OCI-LY1 (cell line): ENCODE results near the gene ETV1.

ENCODE experiments used
- H2AFZ ChIP-seq: fragments of 200-600 bp; sonication (generic), shearing (Covaris generic); 2 replicates; pipeline ENCODE4 v1.6.0; 2014; ENCODE audit warnings: antibody characterized with exemption, mild to moderate bottlenecking, low read length
- H3F3A ChIP-seq: fragments of 200-600 bp; sonication (generic), shearing (Covaris generic); 2 replicates; pipeline ENCODE4 v1.6.0; 2014; ENCODE audit warnings: mild to moderate bottlenecking, antibody characterized with exemption, low read length, moderate library complexity; ENCODE audit not compliant: insufficient read depth
- H3K27ac ChIP-seq: fragments of 200-600 bp; sonication (generic); 2 replicates; pipeline ENCODE4 v1.5.1; 2014; ENCODE audit warnings: low read length, mixed run types, mild to moderate bottlenecking, low read depth; ENCODE audit not compliant: poor library complexity, severe bottlenecking
- H3K27me3 ChIP-seq: fragments of 200-600 bp; sonication (generic); 2 replicates; pipeline ENCODE4 v1.6.0; 2014; ENCODE audit warnings: antibody characterized with exemption, mild to moderate bottlenecking, low read length, moderate library complexity; ENCODE audit not compliant: insufficient read depth
- H3K36me3 ChIP-seq: fragments of 200-600 bp; sonication (generic); 2 replicates; pipeline ENCODE4 v1.6.1; 2014; ENCODE audit warnings: mild to moderate bottlenecking, antibody characterized with exemption, low read length, moderate library complexity, mixed read lengths; ENCODE audit not compliant: insufficient read depth
- H3K4me1 ChIP-seq: fragments of 200-600 bp; sonication (generic); 2 replicates; pipeline ENCODE4 v1.5.1; 2014; ENCODE audit warnings: mild to moderate bottlenecking, low read length, moderate library complexity; ENCODE audit not compliant: insufficient read depth, severe bottlenecking
- H3K4me2 ChIP-seq: fragments of 200-600 bp; sonication (generic), shearing (Covaris generic); 2 replicates; pipeline ENCODE4 v1.6.1; 2014; ENCODE audit warnings: low read length
- H3K4me3 ChIP-seq: fragments of 200-600 bp; sonication (generic); 2 replicates; pipeline ENCODE4 v1.5.1; 2014; ENCODE audit warnings: low read length, low read depth, mild to moderate bottlenecking, mixed read lengths; ENCODE audit not compliant: poor library complexity, severe bottlenecking
- H3K79me2 ChIP-seq: fragments of 200-600 bp; shearing (Covaris generic); 2 replicates; pipeline ENCODE4 v1.6.1; 2016; ENCODE audit warnings: mixed run types, low read length, mixed read lengths; ENCODE audit not compliant: insufficient read depth
- H3K9ac ChIP-seq: fragments of 200-600 bp; sonication (generic), shearing (Covaris generic); 2 replicates; pipeline ENCODE4 v1.6.1; 2014; ENCODE audit warnings: mild to moderate bottlenecking, low read length, mixed read lengths
- H3K9me2 ChIP-seq: fragments of 200-600 bp; sonication (generic), shearing (Covaris generic); 2 replicates; pipeline ENCODE4 v1.6.1; 2014; ENCODE audit warnings: low read depth, mild to moderate bottlenecking, low read length, mixed read lengths
- H3K9me3 ChIP-seq: fragments of 200-600 bp; shearing (Covaris generic); 2 replicates; pipeline ENCODE4 v1.6.1; 2014; ENCODE audit warnings: low read length, mixed read lengths
- H4K20me1 ChIP-seq: fragments of 200-600 bp; sonication (generic), shearing (Covaris generic); 2 replicates; pipeline ENCODE4 v1.6.0; 2016; ENCODE audit warnings: mild to moderate bottlenecking, low read length; ENCODE audit not compliant: insufficient read depth
- EZH2 ChIP-seq: fragments of 200-600 bp; sonication (generic), shearing (Covaris generic); IDR thresholded peaks from 2 replicates; pipeline ENCODE4 v1.8.0; 2017; ENCODE audit warnings: borderline replicate concordance, mixed run types, mild to moderate bottlenecking, antibody characterized with exemption, low read length, moderate library complexity, mixed read lengths
- TF ChIP-seq, protein P1 (sequence below): fragments of 200-600 bp; sonication (generic), shearing (Covaris generic); IDR thresholded peaks from 2 replicates; pipeline ENCODE4 v1.5.1; 2017; ENCODE audit warnings: mild to moderate bottlenecking, antibody characterized with exemption, low read length, moderate library complexity, mixed read lengths

Gene ETV1

DNA sequence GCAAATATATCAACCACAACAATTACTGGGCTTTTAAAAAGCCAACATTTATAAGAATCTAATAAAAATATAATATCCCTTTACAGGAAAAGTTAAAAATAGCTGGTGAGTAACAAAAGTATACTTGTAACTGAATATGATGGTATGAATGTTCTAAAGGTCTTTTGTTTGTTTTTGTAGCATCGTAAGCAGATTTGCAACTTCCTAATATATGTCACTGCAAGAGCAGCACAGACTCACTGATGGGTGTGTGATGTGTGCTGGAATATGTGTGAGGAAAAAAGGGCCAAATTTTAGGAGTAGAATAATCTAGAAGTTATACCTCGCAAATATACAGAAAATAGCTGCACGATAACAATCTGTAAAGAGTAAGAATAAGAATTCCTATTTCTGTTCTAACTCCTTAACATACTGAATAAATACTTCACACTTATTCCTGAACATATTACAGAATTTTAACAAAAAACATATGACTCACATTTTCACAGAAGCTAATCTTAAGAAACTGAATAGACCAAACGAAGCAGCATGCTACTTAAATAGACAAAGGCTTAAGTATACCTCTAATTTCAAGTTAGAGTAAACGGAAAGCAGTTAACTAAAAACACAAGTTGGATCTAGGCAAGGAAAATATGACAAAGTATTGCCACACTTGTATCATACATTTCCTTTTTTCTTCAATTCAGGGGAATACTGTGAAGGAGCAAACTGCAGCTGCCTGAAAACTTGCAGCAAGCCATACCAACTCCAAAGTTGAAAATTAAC, 9.6 kb downstream of the ETV1 start:
- H3K79me2 ChIP-seq, result no peaks in the 10 kb centered on the region
- TF ChIP-seq EZH2, result no peak
- TF ChIP-seq, protein P1, sequence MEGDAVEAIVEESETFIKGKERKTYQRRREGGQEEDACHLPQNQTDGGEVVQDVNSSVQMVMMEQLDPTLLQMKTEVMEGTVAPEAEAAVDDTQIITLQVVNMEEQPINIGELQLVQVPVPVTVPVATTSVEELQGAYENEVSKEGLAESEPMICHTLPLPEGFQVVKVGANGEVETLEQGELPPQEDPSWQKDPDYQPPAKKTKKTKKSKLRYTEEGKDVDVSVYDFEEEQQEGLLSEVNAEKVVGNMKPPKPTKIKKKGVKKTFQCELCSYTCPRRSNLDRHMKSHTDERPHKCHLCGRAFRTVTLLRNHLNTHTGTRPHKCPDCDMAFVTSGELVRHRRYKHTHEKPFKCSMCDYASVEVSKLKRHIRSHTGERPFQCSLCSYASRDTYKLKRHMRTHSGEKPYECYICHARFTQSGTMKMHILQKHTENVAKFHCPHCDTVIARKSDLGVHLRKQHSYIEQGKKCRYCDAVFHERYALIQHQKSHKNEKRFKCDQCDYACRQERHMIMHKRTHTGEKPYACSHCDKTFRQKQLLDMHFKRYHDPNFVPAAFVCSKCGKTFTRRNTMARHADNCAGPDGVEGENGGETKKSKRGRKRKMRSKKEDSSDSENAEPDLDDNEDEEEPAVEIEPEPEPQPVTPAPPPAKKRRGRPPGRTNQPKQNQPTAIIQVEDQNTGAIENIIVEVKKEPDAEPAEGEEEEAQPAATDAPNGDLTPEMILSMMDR, result no peak
- no peak overlapping the region for H3K9ac ChIP-seq
- no peak overlapping the region for H3K4me3 ChIP-seq
- H3K27me3 ChIP-seq, result no peaks in the 10 kb centered on the region
- no peaks in the 10 kb centered on the region for H3K9me3 ChIP-seq
- 0 out of 2 replicates have a peak overlapping the region, but pooled peaks have one; percentile 11 for H3K4me2 ChIP-seq
- H3K36me3 ChIP-seq, result no peaks in the 10 kb centered on the region
- no peaks in the 10 kb centered on the region for H3K9me2 ChIP-seq
- no peaks in the 10 kb centered on the region for H4K20me1 ChIP-seq
- no peaks in the 10 kb centered on the region for H3F3A ChIP-seq
- no peak overlapping the region for H2AFZ ChIP-seq
- H3K4me1 ChIP-seq, result peaks cover 92% of the 10 kb centered on the region
- H3K27ac ChIP-seq, result no peak overlapping the region

DNA sequence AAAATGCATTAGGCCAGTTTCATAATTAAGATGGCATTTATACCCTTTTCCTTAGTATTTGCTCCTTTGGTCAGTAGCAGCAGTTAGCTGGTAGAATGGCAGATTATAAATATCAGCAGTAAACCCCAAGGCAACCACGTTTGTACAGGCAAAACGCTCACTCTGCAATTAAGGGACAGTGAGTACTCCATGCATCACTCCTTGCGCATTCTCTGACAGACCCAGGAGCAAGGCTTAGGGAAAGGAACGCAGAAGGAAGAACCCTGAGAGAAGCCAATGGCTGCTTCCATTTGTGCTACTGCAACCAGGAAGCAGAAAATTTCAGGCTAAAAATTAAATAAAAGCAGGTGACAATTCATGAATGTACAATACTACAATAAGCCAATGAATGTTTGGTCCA, 12.9 kb downstream of the ETV1 start:
- no peak overlapping the region for H3K4me3 ChIP-seq
- no peaks in the 10 kb centered on the region for H3K79me2 ChIP-seq
- H2AFZ ChIP-seq, result peak overlapping the region; percentile 21; the same call in 1 of the 2 replicates
- peak overlapping the region; percentile 45 for H3K27ac ChIP-seq
- no peak overlapping the region for H3K4me2 ChIP-seq
- H3K27me3 ChIP-seq, result no peaks in the 10 kb centered on the region
- H3K36me3 ChIP-seq, result no peaks in the 10 kb centered on the region
- no peaks in the 10 kb centered on the region for H4K20me1 ChIP-seq
- 0 out of 2 replicates have a peak, but pooled peaks cover under 1% of the 10 kb centered on the region for H3K9me3 ChIP-seq
- TF ChIP-seq EZH2, result no peak
- TF ChIP-seq, protein P1, result no peak
- H3F3A ChIP-seq, result no peaks in the 10 kb centered on the region
- no peak overlapping the region for H3K9ac ChIP-seq
- H3K4me1 ChIP-seq, result peaks cover 85% of the 10 kb centered on the region
- H3K9me2 ChIP-seq, result no peaks in the 10 kb centered on the region

DNA sequence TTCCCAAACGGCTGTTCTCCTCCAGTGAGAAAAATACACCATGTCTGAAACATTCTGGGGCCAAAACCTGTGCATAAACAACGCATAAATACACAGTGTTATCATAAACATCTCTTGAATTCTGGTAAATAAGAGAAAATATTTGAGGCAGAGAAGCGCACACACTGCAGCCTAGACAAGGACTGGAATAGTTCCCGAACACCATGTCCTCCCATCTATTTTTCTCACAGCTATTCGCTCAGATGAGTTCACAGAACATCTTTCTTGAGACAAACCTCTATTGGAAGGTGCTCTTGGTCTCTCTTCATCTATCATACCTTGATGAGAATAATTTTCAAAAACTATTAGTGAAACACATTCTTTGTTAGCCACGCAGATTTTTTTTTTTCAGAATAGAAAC, 24.4 kb downstream of the ETV1 start:
- H3K36me3 ChIP-seq, result no peaks in the 10 kb centered on the region
- peaks cover 9% of the 10 kb centered on the region for H3K4me1 ChIP-seq
- H3F3A ChIP-seq, result no peaks in the 10 kb centered on the region
- H3K79me2 ChIP-seq, result no peaks in the 10 kb centered on the region
- H3K27me3 ChIP-seq, result no peaks in the 10 kb centered on the region
- no peak overlapping the region for H3K4me3 ChIP-seq
- 0 out of 2 replicates have a peak overlapping the region, but pooled peaks have one; percentile 30 for H2AFZ ChIP-seq
- TF ChIP-seq, protein P1, result no peak
- no peak for TF ChIP-seq EZH2
- 0 out of 2 replicates have a peak, but pooled peaks cover 3% of the 10 kb centered on the region for H3K9me3 ChIP-seq
- H3K9ac ChIP-seq, result no peak overlapping the region
- no peaks in the 10 kb centered on the region for H3K9me2 ChIP-seq
- no peaks in the 10 kb centered on the region for H4K20me1 ChIP-seq
- H3K4me2 ChIP-seq, result no peak overlapping the region
- no peak overlapping the region for H3K27ac ChIP-seq
